Ovary (tissue), 9 donors: ENCODE data around the gene GGPS1. TPM values are rescaled to one million over a fixed set of nuclear protein-coding genes. Genes with fewer than 3 reads are reported as not detected.

Experiments used
- DNase-seq, 5 donors: peaks; one replicate each; pipeline ENCODE4 v3.0.0-alpha.2; 2019 to 2020
- H3K27ac ChIP-seq, 2 donors: fragments of 200-600 bp; one replicate each; pipeline versions ENCODE4 v1.5.1 to v1.8.0; 2019 to 2022
- H3K27me3 ChIP-seq: fragments of 200-600 bp; one replicate; pipeline ENCODE4 v1.8.0; 2022
- H3K36me3 ChIP-seq: fragments of 200-600 bp; sonication (generic); one replicate; pipeline ENCODE4 v1.5.1; 2019
- H3K4me1 ChIP-seq: one replicate; pipeline ENCODE4 v1.8.1; 2013; ENCODE audit warnings: mild to moderate bottlenecking, moderate library complexity; ENCODE audit not compliant: insufficient read depth
- H3K4me3 ChIP-seq: fragments of 200-600 bp; sonication (generic); one replicate; pipeline ENCODE4 v1.5.1; 2017
- H3K9me3 ChIP-seq, 2 donors: fragments of 200-600 bp in 1 of 2; sonication (generic) in 1 of 2; one replicate each; pipeline versions ENCODE4 v1.5.1 to v1.8.1; 2013 to 2019; ENCODE audit warnings: mild to moderate bottlenecking in 1 of 2, moderate library complexity in 1 of 2
- CTCF ChIP-seq, 3 donors: fragments of 450-650 bp in 2 of 3; fragments of 200-600 bp in 1 of 3; IDR thresholded peaks; one replicate each; pipeline versions ENCODE4 v1.5.1 to v1.8.0; 2016 to 2022; ENCODE audit warnings: antibody characterized with exemption in 3 of 3, mild to moderate bottlenecking in 1 of 3
- EP300 ChIP-seq: sonication (generic); formaldehyde crosslinking; IDR thresholded peaks from one replicate; pipeline ENCODE4 v1.6.1; 2017; ENCODE audit warnings: antibody characterized with exemption
- POLR2A ChIP-seq: fragments of 450-650 bp; IDR thresholded peaks from one replicate; pipeline ENCODE4 v1.6.1; 2017; ENCODE audit warnings: antibody characterized with exemption, mild to moderate bottlenecking, moderate library complexity
- WGBS, 3 donors: extraction: QIAGEN DNeasy Blood & Tissue Kit in 1 of 3; methylation state at CpG; one replicate each; pipeline versions ENCODE4 v1.1.5 to v1.1.7; 2013 to 2017; 5-methylcytosine and 5-hydroxymethylcytosine counted together
- intact Hi-C, 4 donors: fragments of 100-400 bp; cut with DNase I; formaldehyde crosslinking; loops; one replicate each; pipeline versions ENCODE4 v1.11.0 to v1.15.1; 2022 to 2023
- polyA plus RNA-seq, 2 donors: library from polyadenylated mRNA; stranded (reverse); fragments of 200-250 nt in 1 of 2; fragments of 350-450 nt in 1 of 2; fragmentation: Illumina TruSeq in 1 of 2; extraction: RNeasy Lipid Tissue Mini Kit (QIAGEN cat#74804) in 1 of 2; gene quantifications; one replicate each; pipeline ENCODE4 v1.2.3, GENCODE V29; 2013 to 2014
- total RNA-seq, 7 donors: library from RNA; depleted of rRNA in 2 of 7; stranded (reverse); fragments of >200 nt in 2 of 7; fragmentation: NEBNext Ultra II Directional in 3 of 7; extraction: Animal tissue kit (Norgen Biotek cat#: 25700) in 3 of 7; gene quantifications; one replicate each; pipeline versions ENCODE4 v1.1.0 to v1.2.4, GENCODE V29; 2016 to 2023
- donor health status: DM: no; HTN: no; CAD: no; lungs with moderate emphysema.
- donor health status: DM: no; HTN: no; CAD: no.
- donor health status: Bipolar disorder and iron deficiency.
- donor health status: DM: yes; HTN: yes; CAD: no.
- donor health status: DM: no; HTN: no; CAD: no.
- donor health status: DM: yes; HTN: yes; CAD: no.

Gene GGPS1
- total and polyA plus RNA-seq, 9 donors, result 15.3 to 42.4 (median 31.7) TPM

DNA sequence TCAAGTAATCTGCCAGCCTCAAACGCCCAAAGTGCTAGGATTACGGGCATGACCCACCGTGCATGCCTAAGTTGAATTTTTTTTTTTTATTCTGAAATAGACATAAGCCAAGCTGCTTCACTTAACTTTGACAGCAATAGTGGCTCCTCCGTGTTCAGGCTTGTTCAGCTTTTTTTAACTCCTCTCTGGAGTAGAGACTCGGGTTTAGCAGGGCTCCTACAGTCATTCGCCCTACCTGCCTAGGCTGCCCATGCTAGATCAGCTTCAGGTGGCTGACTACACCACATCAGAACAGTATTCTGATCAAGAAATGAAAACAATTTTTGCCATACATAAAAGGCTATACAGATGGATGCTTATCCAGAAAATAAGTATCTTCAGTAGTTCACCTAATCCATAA is 15.1 kb upstream of the GGPS1 start:
- Histone ChIP-seq H3K9me3 (no peaks in the 10 kb centered on the region), H3K27me3 (no peaks in the 10 kb centered on the region), H3K4me1 (peaks cover 3% of the 10 kb centered on the region), H3K4me3 (no peak overlapping the region), H3K36me3 (no peaks in the 10 kb centered on the region), H3K27ac (no peak overlapping the region)
- intact Hi-C loops, result no loop called here
- TF ChIP-seq CTCF (IDR thresholded peaks at IDR 0.05) (no peak), POLR2A (no peak), EP300 (no peak)
- 54 to 57% (median 55%) methylated on average over 6 of the region's 6 CpGs for WGBS, 3 donors
- no peak for DNase-seq

DNA sequence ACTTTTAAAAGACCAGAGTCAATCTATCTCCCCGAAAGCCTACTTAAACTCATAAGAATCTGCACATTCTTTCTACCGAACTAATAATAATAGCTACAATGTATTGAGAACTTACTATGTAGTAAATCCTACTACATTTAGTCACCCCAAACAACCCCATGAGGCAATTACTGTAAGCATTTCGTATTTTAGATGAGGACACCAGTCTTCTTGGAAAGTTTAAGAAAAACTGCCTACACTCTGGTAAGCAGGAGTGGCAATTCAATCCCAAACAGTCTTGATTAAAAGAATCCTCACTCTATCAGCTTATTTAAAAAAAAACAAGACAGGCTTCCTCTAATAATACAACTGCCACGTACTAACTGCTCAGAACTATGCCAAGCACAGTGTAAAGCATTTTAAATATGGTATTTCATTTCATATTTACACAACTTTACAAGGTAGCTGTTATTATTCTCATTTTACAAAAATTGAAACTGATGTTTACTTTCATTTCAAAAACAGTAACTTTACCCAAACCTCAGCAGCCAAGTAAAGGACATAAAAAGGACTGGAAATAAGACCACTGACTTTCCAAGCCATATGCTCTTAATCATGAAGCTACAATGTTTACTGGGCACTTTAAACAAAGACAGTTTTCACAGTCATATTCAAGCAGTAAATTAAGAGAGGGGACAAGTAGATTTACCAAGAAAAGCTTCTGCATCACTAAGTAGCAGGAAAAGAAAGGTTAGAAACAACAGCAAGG is 14.3 kb upstream of the GGPS1 start:
- WGBS, 3 donors, result 18 to 31% (median 20%) methylated on average over 4 of the region's 4 CpGs
- Histone ChIP-seq H3K4me1 (peaks cover 3% of the 10 kb centered on the region), H3K27ac (no peak overlapping the region)

DNA sequence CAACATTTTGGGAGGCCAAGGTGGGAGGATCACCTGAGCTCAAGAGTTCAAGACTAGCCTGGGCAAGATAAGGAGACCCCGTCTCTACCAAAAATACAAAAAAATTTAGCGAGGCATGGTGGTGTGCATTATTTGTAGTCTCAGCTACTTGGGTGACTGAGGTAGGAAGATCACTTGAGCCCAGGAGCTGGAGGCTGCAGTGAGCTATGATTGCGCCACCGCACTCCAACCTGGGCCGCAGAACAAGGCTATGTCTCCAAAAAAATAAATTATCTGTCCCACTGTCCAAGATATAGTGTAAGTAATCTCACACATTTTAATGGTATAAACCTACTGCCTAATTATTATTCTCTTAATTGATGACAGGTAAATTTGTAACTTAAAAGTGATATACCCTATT is 13.2 kb upstream of the GGPS1 start:
- H3K4me1 ChIP-seq, result peaks cover 3% of the 10 kb centered on the region
- TF ChIP-seq EP300 (no peak), POLR2A (no peak), CTCF (IDR thresholded peaks at IDR 0.05) (no peak)
- no peaks in the 10 kb centered on the region for H3K27me3 ChIP-seq
- H3K27ac ChIP-seq, result no peak overlapping the region
- H3K9me3 ChIP-seq, result no peaks in the 10 kb centered on the region
- WGBS, 3 donors, result 97% methylated on average over 5 of the region's 5 CpGs
- intact Hi-C loops, result no loop called here
- no peaks in the 10 kb centered on the region for H3K36me3 ChIP-seq
- DNase-seq, result no peak
- no peak overlapping the region for H3K4me3 ChIP-seq

More for the DNA sequence above, 14.3 kb upstream of the GGPS1 start:
- Histone ChIP-seq H3K27me3 (no peaks in the 10 kb centered on the region), H3K36me3 (no peaks in the 10 kb centered on the region), H3K4me3 (no peak overlapping the region), H3K9me3 (no peaks in the 10 kb centered on the region)
- TF ChIP-seq EP300 (no peak), POLR2A (no peak), CTCF (IDR thresholded peaks at IDR 0.05) (no peak)
- intact Hi-C loops, result no loop called here
- DNase-seq, result no peak

DNA sequence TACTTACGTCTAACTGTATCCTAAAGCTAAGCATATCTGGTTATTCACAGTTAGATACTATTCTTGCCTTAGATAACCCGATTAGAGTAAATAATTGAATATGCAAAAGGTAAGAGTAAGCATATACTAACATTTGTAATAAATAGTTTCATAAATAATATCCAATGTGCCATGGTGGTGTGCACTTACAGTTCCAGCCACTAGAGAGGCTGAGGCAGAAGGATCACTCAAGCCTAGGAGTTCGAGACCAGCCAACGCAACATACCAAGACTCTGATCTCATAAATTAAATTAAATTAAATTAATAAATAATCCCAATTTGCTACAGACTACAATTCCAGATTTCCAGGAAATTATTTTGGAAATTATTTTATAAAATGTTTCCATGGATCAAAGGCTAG is 12.6 kb upstream of the GGPS1 start:
- Histone ChIP-seq H3K36me3 (no peaks in the 10 kb centered on the region), H3K27me3 (no peaks in the 10 kb centered on the region), H3K4me1 (peaks cover 4% of the 10 kb centered on the region), H3K27ac (no peak overlapping the region), H3K9me3 (no peaks in the 10 kb centered on the region), H3K4me3 (no peak overlapping the region)
- intact Hi-C loops, result no loop called here
- DNase-seq, result no peak
- TF ChIP-seq POLR2A (no peak), EP300 (no peak), CTCF (IDR thresholded peaks at IDR 0.05) (no peak)
- 91 to 98% (median 97%) methylated on average over 4 of the region's 4 CpGs for WGBS, 3 donors
